Measurements from ENCODE around the gene GM2A. TPM values are rescaled to one million over a fixed set of nuclear protein-coding genes. Genes with fewer than 3 reads are reported as not detected.

The GM2A gene
- total RNA-seq (2016; rRNA removed; fragmentation: Illumina TruSeq; extraction: Trizol) = 16.6 and 29.6 TPM in 2 replicates
- 4.1 and 4.6 TPM in 2 replicates for total RNA-seq (2016; cell fraction: cytosol; rRNA removed; fragmentation: Illumina TruSeq; extraction: Trizol; ENCODE audit: low read depth)
- total RNA-seq (2016; cell fraction: insoluble cytoplasmic fraction; rRNA removed; fragmentation: Illumina TruSeq; extraction: Trizol) = 17.1 and 30.7 TPM in 2 replicates
- 11.9 and 12.6 TPM in 2 replicates for total RNA-seq (2016; cell fraction: membrane; rRNA removed; fragmentation: Illumina TruSeq; extraction: Trizol)
- total RNA-seq (2016; cell fraction: nucleus; rRNA removed; fragmentation: Illumina TruSeq; extraction: Trizol) = 27.5 and 33.6 TPM in 2 replicates
- polyA plus RNA-seq (2011; rRNA removed) = 12.9 and 14.6 TPM in 2 replicates
- 11.3 TPM in 2 replicates for polyA plus RNA-seq (2011; cell fraction: cytosol; rRNA removed)
- polyA plus RNA-seq (2011; cell fraction: nucleus; rRNA removed) = 3.9 and 5.2 TPM in 2 replicates
- polyA plus RNA-seq (2012) = 8.5 and 11.0 TPM in 2 replicates
- 3.8 TPM in 2 replicates for polyA plus RNA-seq (2016; cell fraction: cytosol; fragmentation: Illumina TruSeq; extraction: Trizol; ENCODE audit: low read depth)
- polyA plus RNA-seq (2016; cell fraction: insoluble cytoplasmic fraction; fragmentation: Illumina TruSeq; extraction: Trizol; ENCODE audit: low read depth) = 21.4 and 21.7 TPM in 2 replicates
- polyA plus RNA-seq (2016; cell fraction: membrane; fragmentation: Illumina TruSeq; extraction: Trizol; ENCODE audit: low read depth) = 9.6 and 10.8 TPM in 2 replicates
- polyA plus RNA-seq (2016; cell fraction: nucleus; fragmentation: Illumina TruSeq; extraction: Trizol; ENCODE audit: insufficient read depth, low read depth) = 42.8 and 48.3 TPM in 2 replicates
- polyA minus RNA-seq (2011; rRNA and poly(A)+ RNA removed; ENCODE audit: low replicate concordance) = 9.2 and 31.1 TPM in 2 replicates
- 12.1 and 12.7 TPM in 2 replicates for polyA minus RNA-seq (2011; cell fraction: cytosol; rRNA and poly(A)+ RNA removed)
- polyA minus RNA-seq (2011; cell fraction: nucleus; rRNA and poly(A)+ RNA removed) = 6.6 and 10.6 TPM in 2 replicates
- percentile 56 among the genes with signal in this experiment for Bru-seq, nascent RNA
- percentile 76 among the genes with signal in this experiment for BruChase-seq, experiment 1, labeled RNA remaining after a 6-hour chase
- BruChase-seq, experiment 2, labeled RNA remaining after a 2-hour chase = percentile 62 among the genes with signal in this experiment
- long read RNA-seq, experiment 1, transcript GM2A-201 (4 exons, 3,896 nt) = major isoform, 9 of 9 reads
- long read RNA-seq, experiment 1, partial matches to known transcripts = 0 of 9 reads
- long read RNA-seq, experiment 1, other reads (novel, unspliced or antisense) = 0 of 9 reads
- long read RNA-seq, experiment 2, partial matches to known transcripts = 0 of 23 reads
- long read RNA-seq, experiment 2, other reads (novel, unspliced or antisense) = 21 of 23 reads

GRCh38 chr5:151252762-151253604, at the start of gene GM2A:
Gene GM2A, plus strand, starts transcription at chr5:151253185. Its CDS starts 32 bp downstream, at chr5:151253217.
- peak within 1 kb of the TSS; percentile 84 for H3K27ac ChIP-seq (ENCODE audit: extremely low read length, insufficient read depth, low read length)
- peak within 1 kb of the TSS; percentile 72 for H3K9ac ChIP-seq (ENCODE audit: insufficient read depth, low read depth, low read length)
- peaks cover 41% of the 10 kb centered on the region for H3K4me1 ChIP-seq (ENCODE audit: insufficient read depth, low read length)
- H3K9me3 ChIP-seq (ENCODE audit: low read length) = no peaks in the 10 kb centered on the region
- in situ Hi-C loops (cut with HindIII; ENCODE audit: extremely low pct_ligation_motif_present, low pct_unique_long_range_greater_than_20kb) = no loop called here
- ChIA-PET POLR2A (interaction anchor here (0.6 to 2.9 kb wide), 23 partner anchors 9 to 522 kb away, joined by 3 to 36 read pairs (median 4); partner anchors contain the start of genes ANXA6, CCDC69, DCTN4 and G3BP1), CTCF (ENCODE audit: low intra/inter-chr PET ratio, low total read pairs) (no interaction called here)
- ATAC-seq = peak; percentile 93
- H3K79me2 ChIP-seq (ENCODE audit: insufficient read depth, low read length) = peaks cover 33% of the 10 kb centered on the region
- peak within 1 kb of the TSS; percentile 83 to 87 (median 84) for H3K4me3 ChIP-seq (replicated peaks in 1 of 3; ENCODE audit: insufficient read depth in 1 of 3, low read depth in 2 of 3, low read length in 3 of 3)
- no peaks in the 10 kb centered on the region; a peak in 1 of 5 replicates for H3K27me3 ChIP-seq (ENCODE audit: control insufficient read depth in 1 of 2, insufficient read depth in 2 of 2, low read length in 2 of 2)
- BruUV-seq (replicated peaks) = TSS peak; percentile 78
- H2AFZ ChIP-seq (ENCODE audit: low read length) = peak within 1 kb of the TSS; percentile 65
- intact Hi-C loops (cut with micrococcal nuclease; ENCODE audit: unreplicated experiment) = loop anchor here (1.0 to 5.0 kb wide), 3 partner anchors 29 to 519 kb away; partner anchors contain the start of genes ATOX1, CCDC69 and G3BP1
- H3K36me3 ChIP-seq (replicated peaks in 1 of 2; ENCODE audit: control insufficient read depth in 1 of 2, insufficient read depth in 2 of 2, low read length in 2 of 2) = no peaks in the 10 kb centered on the region
- peak; percentile 95 for FAIRE-seq
- under 1% methylated on average over 25 of the region's 52 CpGs for WGBS (ENCODE audit: low lambda C conversion rate)
- peak; percentile 99 for DNase-seq (ENCODE audit: low spot score)
- peak within 1 kb of the TSS; percentile 97 for H3K4me2 ChIP-seq (ENCODE audit: low read depth, low read length)
- no peaks in the 10 kb centered on the region for H4K20me1 ChIP-seq (ENCODE audit: insufficient read depth, low read length)
- TF ChIP-seq, protein P1, sequence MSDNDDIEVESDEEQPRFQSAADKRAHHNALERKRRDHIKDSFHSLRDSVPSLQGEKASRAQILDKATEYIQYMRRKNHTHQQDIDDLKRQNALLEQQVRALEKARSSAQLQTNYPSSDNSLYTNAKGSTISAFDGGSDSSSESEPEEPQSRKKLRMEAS (IDR thresholded peaks at IDR 0.05) = peak; percentile 85; the same call in 1 of the 2 replicates
- TF ChIP-seq ZNF615 (CRISPR knock-in tag; IDR thresholded peaks at IDR 0.05; ENCODE audit: borderline replicate concordance) (no peak), ZNF607 (CRISPR knock-in tag; IDR thresholded peaks at IDR 0.05; ENCODE audit: borderline replicate concordance) (peak; percentile 36; the same call in 1 of the 2 replicates), TEAD2 (CRISPR knock-in tag; IDR thresholded peaks at IDR 0.05) (no peak), POLR2A (IDR thresholded peaks at IDR 0.05; ENCODE audit: insufficient read depth in 1 of 2, low read depth in 2 of 2, low read length in 2 of 2) (peak; percentile 90 to 98), NFYB (CRISPR knock-in tag; IDR thresholded peaks at IDR 0.05) (peak; percentile 87), TBX2 (CRISPR knock-in tag; IDR thresholded peaks at IDR 0.05; ENCODE audit: borderline replicate concordance) (peak; percentile 82; the same call in 1 of the 2 replicates), HNRNPH1 (optimal IDR thresholded peaks at IDR 0.05; ENCODE audit: low read depth, low read length) (no peak)
- TF ChIP-seq, protein P2, sequence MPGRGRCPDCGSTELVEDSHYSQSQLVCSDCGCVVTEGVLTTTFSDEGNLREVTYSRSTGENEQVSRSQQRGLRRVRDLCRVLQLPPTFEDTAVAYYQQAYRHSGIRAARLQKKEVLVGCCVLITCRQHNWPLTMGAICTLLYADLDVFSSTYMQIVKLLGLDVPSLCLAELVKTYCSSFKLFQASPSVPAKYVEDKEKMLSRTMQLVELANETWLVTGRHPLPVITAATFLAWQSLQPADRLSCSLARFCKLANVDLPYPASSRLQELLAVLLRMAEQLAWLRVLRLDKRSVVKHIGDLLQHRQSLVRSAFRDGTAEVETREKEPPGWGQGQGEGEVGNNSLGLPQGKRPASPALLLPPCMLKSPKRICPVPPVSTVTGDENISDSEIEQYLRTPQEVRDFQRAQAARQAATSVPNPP (CRISPR knock-in tag; IDR thresholded peaks at IDR 0.05) = peak; percentile 50; the same call in 1 of the 2 replicates
- TF ChIP-seq, protein P3, sequence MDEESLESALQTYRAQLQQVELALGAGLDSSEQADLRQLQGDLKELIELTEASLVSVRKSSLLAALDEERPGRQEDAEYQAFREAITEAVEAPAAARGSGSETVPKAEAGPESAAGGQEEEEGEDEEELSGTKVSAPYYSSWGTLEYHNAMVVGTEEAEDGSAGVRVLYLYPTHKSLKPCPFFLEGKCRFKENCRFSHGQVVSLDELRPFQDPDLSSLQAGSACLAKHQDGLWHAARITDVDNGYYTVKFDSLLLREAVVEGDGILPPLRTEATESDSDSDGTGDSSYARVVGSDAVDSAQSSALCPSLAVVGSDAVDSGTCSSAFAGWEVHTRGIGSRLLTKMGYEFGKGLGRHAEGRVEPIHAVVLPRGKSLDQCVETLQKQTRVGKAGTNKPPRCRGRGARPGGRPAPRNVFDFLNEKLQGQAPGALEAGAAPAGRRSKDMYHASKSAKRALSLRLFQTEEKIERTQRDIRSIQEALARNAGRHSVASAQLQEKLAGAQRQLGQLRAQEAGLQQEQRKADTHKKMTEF (CRISPR knock-in tag; IDR thresholded peaks at IDR 0.05) = peak; percentile 48; the same call in 1 of the 2 replicates
- TF ChIP-seq, protein P4, sequence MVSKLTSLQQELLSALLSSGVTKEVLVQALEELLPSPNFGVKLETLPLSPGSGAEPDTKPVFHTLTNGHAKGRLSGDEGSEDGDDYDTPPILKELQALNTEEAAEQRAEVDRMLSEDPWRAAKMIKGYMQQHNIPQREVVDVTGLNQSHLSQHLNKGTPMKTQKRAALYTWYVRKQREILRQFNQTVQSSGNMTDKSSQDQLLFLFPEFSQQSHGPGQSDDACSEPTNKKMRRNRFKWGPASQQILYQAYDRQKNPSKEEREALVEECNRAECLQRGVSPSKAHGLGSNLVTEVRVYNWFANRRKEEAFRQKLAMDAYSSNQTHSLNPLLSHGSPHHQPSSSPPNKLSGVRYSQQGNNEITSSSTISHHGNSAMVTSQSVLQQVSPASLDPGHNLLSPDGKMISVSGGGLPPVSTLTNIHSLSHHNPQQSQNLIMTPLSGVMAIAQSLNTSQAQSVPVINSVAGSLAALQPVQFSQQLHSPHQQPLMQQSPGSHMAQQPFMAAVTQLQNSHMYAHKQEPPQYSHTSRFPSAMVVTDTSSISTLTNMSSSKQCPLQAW (CRISPR knock-in tag; IDR thresholded peaks at IDR 0.05) = peak; percentile 81
